D721Med (cell line): Measurements from ENCODE around the gene PHACTR3.

Experiments
- DNase-seq: peaks from one replicate; pipeline ENCODE4 v3.0.0; 2011; ENCODE audit warnings: low spot score; ENCODE audit not compliant: insufficient read length
- FAIRE-seq: peaks from 2 replicates; lab custom pipeline; 2011; peaks lifted over from hg19 to GRCh38; lab: Jason Lieb, UNC
- TF ChIP-seq, protein P1 (sequence below): IDR thresholded peaks from 2 replicates; pipeline ENCODE4 v1.5.1; 2012; ENCODE audit warnings: mild to moderate bottlenecking, control low read depth; ENCODE audit not compliant: insufficient read depth; ENCODE audit errors: missing control alignments

Gene PHACTR3

DNA sequence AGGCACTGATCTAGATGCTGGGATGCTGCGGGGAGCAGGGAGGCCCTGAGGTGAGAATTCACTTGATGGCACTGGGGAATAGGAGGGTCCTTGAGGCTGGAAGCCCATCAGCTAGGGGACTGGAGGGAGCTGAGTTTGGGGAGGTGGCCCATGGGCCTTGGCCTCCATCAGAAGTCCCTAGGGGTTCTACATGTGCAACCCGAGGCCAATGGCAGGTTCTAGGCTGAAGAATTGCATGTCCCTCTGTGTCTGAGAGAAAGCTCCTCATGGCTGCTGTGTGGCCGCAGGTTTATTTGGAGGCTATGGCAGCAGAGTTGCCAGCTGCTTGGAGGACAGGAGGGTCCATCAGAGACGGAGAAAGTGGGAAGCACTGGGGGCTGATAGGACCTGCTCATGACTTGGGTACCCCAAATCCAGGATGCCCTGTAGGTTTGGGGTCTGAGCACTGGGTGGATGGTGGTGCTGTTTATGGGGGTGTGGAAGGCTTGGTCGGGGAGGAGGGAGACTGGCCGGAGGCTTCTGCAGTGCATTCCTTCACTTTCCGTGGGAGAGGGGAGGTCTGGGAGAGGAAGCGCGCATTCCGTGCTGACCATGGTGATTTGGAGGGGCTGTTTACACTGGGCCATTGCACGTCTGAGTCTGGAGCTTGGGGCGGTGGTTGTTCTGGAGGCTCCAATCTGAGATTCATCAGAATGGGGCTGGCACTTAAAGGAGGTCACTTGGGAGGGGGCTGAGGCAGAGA lies 24.8 kb upstream of the PHACTR3 start:
- TF ChIP-seq, protein P1, sequence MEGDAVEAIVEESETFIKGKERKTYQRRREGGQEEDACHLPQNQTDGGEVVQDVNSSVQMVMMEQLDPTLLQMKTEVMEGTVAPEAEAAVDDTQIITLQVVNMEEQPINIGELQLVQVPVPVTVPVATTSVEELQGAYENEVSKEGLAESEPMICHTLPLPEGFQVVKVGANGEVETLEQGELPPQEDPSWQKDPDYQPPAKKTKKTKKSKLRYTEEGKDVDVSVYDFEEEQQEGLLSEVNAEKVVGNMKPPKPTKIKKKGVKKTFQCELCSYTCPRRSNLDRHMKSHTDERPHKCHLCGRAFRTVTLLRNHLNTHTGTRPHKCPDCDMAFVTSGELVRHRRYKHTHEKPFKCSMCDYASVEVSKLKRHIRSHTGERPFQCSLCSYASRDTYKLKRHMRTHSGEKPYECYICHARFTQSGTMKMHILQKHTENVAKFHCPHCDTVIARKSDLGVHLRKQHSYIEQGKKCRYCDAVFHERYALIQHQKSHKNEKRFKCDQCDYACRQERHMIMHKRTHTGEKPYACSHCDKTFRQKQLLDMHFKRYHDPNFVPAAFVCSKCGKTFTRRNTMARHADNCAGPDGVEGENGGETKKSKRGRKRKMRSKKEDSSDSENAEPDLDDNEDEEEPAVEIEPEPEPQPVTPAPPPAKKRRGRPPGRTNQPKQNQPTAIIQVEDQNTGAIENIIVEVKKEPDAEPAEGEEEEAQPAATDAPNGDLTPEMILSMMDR: no peak
- FAIRE-seq (no peak), DNase-seq (no peak)

DNA sequence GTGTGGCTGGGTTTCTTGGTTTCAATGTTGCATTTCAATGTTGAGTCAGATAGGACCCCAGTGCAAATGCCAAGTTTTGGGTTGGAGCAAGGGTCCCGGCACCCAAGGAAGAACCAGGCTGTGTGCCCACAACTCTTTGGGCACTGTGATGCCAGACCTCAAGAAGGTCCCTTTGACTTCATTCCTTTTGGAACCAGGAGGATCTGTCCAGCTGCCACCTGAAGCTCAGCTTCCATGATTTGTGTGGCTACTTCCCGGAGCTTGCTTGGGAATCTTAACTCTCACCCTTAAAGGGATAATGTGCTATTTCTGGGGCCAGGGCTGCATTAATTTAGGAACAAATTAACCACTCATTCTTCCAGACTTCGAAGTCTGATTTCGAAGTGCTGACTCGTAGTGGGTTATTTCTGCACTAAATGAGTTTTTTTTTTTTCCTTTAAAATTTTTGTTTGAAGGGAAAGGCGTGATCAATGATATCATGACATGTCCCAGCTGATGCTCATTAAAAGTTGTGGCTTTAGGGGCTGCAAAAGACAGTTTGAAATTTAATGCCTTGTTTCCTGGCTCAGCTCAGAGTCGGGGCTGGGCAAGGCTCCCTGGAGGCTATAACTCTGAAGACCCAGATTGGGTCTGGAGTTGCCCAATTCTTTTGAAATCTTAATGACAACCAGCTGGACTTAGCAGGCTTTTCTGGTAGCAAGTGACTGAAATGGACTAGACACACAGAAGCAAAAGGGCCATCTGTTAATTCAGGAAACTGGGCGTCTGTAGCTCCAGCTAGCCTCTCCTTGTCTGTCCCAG lies 24.0 kb upstream of the PHACTR3 start:
- DNase-seq (no peak), FAIRE-seq (no peak)
- TF ChIP-seq, protein P1: no peak

DNA sequence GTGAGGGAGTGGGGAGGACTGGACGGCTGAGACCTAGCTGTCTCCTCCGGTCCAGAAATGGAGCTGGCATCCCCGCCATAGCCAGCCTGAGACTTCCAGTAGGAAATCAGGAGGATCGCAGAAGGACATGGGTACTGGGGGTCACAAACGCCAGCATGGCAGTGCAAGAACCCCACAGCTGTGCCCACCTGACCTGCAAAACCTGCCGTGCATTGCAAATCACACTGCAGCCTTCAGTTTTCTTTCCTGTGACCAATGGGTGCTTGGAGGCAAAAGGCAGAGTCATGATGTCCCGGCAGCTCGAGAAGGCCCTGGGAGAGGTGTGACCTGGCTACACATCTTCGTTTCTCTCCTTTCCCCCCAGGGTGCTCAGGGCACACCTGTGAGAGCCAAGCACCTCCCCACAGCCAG lies 23.3 kb upstream of the PHACTR3 start:
- TF ChIP-seq, protein P1: no peak
- FAIRE-seq (no peak), DNase-seq (no peak)

DNA sequence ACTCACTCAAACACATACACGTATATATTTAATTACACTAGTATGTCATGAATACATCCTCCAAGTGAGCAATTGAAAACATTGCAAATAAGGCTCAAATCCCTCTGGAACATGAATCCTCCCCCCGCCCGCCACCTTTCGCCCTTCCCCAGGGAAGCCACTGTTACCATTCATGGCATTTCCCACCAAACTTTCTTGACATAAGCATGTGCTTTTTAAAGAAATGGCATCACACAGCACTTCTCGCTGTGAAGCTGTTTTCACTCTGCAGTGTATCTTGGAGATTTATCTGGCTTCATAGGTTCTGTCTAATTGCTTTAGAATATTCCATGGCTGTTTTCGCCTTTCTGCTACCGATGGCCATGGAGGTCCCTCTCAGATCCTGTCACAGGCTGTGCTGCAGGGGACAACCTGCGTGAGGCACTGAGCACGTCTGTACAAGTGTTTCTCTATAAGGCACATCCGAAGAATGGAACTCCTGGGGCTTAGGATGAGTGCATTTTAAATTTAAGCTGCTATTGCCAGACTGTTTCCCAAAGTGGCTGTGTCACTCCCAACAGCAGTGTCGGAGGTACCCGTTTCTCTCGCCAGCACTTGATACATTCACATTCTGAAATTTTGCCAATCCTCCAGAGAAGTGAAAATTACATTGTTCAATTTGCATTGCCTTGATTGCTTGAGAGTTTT lies 22.2 kb upstream of the PHACTR3 start:
- FAIRE-seq (no peak), DNase-seq (no peak)
- TF ChIP-seq, protein P1: no peak

DNA sequence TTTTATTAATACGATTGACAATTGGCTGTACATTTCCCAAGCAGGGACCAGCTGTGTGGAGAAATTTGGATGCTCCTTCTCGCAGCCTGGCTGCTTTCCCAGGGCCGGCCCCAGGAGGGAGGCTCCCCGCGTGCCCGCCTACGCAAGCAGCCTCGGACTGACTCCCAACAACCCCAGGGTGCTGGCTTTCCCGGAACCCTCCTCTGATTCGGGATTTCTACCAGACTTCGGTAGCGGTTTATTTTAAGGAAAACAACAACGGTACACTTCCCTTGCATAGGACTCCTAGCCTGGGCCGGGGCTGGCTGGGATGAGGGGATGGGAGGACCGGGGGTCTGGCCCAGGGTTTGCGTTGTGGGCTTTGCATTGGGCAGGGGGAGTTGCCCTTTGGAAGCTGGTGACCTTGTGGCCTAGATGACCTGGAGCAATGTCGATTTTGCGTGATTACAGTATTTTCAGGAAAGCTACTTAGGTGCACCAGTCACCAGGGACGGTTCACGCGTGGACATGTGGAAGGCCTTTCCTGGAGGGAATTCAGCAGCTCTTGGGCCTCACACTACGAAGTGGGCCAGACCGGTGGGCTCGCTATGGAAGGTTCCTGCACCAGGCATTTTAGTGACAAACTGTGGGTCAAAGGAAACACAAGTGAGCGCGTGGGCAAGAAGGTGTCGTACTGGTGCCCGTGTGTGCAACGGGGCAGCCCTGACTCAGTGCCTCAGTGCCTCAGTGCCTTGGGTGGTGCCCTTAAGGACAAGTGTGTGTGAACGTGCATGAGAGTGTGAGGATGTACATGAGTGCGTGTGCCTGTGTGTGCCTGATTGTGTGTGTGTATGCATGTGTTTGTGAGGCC lies 20.7 kb upstream of the PHACTR3 start:
- TF ChIP-seq, protein P1: no peak
- FAIRE-seq (no peak), DNase-seq (no peak)

DNA sequence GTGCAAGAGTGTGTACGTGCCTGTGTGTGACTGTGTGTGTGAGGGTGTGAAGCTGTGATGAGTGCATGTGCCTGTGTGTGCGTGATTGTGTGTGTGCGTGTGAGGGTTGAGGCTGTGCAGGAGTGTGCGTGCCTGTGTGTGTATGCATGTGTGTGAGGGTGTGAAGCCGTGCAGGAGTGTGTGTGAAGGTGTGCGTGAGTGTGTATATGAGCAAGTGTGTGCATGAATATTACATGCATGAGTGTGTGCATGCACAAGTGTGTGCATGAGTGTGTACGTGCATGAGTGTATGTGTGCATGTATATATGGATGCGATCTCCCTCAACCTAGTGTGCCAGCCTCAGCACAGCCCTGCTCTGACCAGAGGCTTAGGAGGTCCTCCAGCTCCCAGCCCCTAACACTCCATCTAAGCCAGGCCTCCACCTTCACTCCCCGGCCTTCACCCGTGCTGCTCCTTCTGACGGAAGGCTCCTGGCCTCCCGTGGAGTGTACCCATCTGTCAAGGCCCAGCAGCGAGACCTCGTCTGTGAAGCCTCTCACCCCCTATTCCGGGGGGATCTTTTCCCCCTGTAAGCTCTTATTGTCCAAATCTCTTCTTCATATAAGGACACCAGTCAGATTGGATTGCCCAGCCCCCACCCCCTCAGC lies 19.9 kb upstream of the PHACTR3 start:
- TF ChIP-seq, protein P1: no peak
- FAIRE-seq (no peak), DNase-seq (no peak)
